HG02943 (cell line): ENCODE measurements around the gene EDA2R.
A peak's percentile ranks its signal among the peaks of the same experiment; 100 is the strongest.

Experiments
- ATAC-seq: cut with Tn5 transposase; IDR thresholded peaks from one replicate; pipeline ENCODE4 v1.9.1; 2021; ENCODE audit warnings: mild to moderate bottlenecking, low read depth, moderate library complexity; ENCODE audit not compliant: unreplicated experiment

The EDA2R gene, protein sequence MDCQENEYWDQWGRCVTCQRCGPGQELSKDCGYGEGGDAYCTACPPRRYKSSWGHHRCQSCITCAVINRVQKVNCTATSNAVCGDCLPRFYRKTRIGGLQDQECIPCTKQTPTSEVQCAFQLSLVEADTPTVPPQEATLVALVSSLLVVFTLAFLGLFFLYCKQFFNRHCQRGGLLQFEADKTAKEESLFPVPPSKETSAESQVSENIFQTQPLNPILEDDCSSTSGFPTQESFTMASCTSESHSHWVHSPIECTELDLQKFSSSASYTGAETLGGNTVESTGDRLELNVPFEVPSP

GRCh38 chrX:66638591-66639500 lies at the start of gene EDA2R:
EDA2R (minus strand) TSS chrX:66639078; CDS start chrX:66616020, 23,058 bp downstream.
- ATAC-seq: peak; percentile 92

DNA sequence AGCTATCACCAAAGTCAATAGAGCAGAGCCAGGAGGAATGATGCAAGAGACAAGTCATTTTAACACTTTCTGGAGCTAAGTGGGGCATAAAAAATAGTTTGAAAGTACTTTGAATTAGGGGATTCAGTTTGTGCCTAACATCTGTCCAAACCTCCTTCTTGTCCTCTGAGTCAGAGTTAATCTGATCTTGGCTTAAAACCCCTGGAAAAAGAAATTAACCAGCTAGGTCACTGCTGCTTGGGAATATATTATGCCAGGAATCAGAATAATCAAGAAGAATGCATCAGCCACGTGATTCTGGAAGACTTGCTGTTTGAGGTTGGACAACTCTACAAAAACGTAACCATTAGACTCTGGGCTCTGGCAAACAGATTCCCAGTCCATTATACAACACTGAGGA lies 45.3 kb upstream of the EDA2R start:
- no peak for ATAC-seq

- no peak for ATAC-seq
These were observed 41.6 kb upstream of the EDA2R start for GRCh38 chrX:66680451-66680850.

DNA sequence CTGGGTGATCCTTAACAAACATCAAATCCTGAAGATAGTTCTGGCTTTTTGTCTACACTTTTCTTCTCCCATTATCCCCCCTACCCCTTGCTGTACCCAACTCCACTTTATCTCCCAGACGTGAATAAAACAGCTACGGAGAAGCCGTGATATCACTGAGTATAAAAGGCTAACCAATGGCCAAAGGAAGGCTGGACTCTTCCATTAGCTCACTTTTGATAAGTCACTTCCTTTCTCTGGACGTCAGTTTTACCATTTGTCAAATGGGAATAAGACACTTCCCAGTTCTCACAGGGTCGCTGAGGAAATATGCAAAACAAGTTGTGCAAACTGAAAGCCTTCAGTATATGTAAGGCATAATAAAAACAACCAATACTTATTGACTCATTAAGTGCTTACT lies 38.6 kb upstream of the EDA2R start:
- no peak for ATAC-seq

- no peak for ATAC-seq
These were observed 38.1 kb upstream of the EDA2R start for GRCh38 chrX:66676990-66677389.

- no peak for ATAC-seq
These were observed 37.5 kb upstream of the EDA2R start for GRCh38 chrX:66676413-66676812.

GRCh38 chrX:66675541-66675940 lies 36.7 kb upstream of the EDA2R start:
- ATAC-seq: no peak

DNA sequence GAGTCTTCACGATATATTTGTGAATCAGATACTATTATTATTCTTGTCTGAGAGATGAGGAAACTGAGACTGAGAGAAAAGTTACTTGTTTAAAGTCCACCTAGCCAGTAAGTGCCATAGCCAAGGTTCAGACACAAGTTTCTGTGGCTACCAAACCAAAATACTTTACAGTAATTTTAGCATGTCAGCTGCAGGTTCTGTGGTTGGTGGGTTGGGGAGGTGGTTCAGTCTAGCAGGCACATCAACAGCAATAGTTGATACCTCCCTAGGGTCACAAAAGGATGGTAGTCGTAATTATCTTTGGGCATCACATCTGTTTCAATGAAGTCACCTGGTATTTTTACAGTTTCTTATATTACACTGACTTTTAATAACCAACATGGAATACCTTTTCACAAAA lies 35.6 kb upstream of the EDA2R start:
- no peak for ATAC-seq

DNA sequence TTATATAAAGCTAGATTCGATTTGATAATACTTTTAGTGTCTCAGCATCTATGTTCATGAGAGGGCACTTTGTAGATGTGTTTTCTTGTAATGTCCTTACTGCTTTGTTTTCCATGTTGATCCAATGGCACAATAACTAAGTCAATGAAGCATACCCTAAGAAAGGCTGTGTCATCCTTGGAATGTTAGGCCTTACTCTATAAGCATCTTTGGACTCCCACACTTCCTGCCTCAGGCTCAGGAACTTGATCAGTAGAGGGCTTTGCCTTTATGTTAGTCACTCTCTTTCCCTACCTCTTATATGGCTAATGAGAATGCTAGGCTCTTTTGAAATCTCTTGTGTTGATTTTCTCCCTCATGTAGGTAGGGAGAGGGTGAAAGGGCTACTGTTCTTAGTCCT lies 33.2 kb upstream of the EDA2R start:
- ATAC-seq: no peak

- ATAC-seq: no peak
These were observed 15.5 kb upstream of the EDA2R start for GRCh38 chrX:66654411-66654810.

GRCh38 chrX:66635360-66635759 lies 3.5 kb downstream of the EDA2R start:
- ATAC-seq: no peak

DNA sequence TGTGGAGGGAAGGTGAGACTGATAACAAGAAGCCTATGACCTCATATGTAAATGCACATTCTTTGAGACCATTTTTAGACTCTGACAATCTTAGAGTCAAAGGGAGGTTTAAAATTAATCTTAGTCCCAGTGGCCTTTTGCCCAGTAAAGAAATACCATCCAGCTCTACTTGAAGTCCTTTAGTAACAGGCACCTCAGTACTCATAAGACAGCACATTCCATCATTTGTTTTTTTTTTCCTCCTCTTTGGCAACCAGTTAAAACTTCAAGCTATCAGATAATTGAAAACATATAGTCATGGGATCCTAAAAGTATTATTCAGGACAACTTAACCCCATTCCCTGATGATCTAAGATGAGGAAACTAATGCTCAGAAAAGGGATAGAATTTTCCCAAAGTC lies 4.6 kb downstream of the EDA2R start:
- no peak for ATAC-seq

DNA sequence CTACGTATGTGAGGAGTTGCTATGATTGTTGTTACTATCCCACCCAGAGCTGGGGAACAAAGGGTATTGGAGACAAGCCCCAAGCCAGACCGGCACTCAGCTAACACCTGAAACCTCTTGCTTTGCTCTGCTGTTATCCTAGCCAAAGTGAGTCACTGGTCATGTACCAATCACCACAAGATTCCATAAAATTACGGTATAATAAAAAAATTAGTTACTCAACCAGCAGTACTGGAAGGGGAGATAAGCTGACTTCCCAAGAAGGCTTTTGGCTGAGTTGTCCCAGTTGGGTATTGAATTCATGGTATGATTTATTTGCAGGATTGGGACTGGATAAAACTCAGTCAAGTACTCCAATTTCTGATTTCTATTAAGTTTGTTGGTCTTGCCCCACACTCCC lies 5.3 kb downstream of the EDA2R start:
- no peak for ATAC-seq

DNA sequence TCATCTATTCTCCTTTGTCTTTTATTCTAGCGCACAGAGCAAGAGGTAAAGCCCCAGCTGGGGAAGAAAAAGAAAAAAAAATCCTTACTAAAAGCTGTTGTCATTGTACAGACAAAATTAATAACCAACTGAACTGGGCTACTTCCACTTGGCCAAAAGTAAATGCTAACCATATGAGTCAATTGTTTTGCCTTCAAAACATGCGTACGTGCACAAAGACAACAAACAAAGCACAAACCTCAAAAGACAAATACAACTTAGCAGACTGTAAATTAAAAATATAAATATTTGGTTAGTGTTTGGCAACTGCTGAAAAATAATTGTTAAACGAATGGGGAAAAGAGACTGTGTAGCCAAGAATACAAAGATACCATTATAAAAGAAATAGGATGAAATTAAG lies 5.9 kb downstream of the EDA2R start:
- no peak for ATAC-seq

DNA sequence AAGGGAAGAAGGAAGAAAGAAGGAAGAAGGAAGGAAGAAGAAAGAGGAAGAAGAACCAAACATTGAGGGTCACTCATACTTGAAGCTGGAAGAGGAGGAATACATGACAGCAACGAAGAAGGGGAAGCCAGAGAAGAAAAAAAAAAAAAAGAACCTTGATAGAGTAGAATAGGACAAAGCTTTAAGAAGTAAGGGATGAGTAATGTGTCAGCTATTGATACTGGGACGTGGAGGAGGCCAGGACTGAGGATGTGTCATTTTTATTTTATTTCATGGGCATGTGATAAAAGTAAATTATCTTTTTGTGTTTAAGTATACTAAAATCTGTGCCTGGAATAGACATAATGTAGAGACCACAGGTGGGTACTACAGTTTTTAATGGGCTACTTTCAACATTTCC lies 6.4 kb downstream of the EDA2R start:
- no peak for ATAC-seq

DNA sequence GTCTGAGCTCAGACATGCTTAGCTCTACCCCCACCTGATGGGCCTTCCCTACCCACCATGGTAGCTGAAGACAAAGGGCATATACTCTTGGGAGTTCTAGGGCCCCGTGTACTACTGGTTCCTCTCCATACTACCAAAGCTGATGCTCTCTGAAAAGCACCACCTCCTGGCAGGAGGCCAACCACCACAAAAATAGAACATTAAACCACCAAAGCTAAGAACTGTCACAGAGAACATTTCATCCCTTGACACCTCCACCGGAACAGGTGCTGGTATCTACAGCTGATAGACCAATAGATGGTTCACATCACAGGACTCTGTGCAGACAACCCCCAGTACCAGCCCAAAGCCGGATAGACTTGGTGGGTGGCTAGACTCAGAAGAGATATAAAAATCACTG lies 13.4 kb downstream of the EDA2R start:
- ATAC-seq: no peak

DNA sequence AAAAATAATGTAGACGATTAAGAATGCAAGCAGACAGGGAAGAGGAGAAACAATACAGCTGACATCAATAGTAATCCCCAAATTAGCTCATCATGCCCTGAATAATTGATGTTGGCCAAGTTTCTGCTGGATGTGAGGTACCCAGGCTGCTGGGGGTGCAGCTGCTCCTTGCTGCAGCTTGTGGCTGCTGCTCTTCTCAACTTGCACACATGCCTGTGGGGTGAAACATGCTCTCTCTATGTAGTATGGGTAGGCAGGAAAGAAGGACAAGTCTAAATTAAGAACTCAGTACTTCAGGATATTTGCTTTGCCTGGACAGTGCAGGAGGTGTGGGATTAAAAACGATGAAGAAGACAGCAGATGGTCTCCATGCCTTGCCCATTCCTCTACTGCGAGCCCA lies 16.7 kb downstream of the EDA2R start:
- no peak for ATAC-seq

GRCh38 chrX:66616944-66617343 lies 21.9 kb downstream of the EDA2R start:
- no peak for ATAC-seq

DNA sequence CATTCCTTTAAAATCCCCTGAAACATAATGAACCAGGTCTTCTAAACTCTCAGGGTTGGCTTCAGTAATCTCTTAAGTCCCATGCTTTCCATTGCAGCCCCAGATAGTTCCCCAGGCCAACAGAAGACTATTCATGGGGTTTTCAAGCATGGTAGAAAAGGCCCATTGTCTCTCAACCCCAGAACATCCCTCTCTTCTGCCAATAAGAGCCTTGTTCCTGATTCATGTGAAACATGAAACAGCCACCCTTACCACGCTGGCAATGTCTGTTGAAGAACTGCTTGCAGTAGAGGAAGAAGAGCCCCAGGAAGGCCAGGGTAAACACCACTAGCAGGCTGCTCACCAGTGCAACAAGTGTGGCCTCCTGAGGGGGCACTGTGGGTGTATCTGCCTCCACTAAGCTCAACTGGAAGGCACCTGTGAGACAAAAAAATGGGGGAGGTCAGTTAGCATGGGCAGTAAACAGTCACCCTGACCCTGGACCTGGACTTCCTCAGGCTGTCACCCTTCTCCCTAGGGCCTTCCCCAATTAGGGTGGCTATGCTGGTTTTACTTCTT lies 36.4 kb downstream of the EDA2R start:
- ATAC-seq: no peak

DNA sequence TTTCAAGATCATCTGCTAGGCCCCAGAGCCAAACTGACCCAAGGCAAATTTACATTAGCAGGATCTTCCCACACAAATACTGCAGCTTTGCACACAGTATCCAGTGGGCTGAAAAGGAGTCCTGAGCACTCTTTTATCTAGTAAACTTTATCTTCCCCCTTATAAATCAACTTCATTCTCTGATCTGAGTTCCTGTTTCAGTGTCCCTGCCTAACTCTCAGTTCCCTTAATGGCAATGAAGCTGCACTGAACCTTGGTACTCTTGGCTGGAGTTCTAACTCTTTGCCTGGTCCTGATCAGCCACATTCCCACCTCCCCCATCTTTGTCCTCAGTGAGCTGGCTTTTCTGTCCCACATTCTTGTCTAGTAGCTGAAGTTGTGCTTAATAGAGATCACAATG lies 37.4 kb downstream of the EDA2R start:
- no peak for ATAC-seq

DNA sequence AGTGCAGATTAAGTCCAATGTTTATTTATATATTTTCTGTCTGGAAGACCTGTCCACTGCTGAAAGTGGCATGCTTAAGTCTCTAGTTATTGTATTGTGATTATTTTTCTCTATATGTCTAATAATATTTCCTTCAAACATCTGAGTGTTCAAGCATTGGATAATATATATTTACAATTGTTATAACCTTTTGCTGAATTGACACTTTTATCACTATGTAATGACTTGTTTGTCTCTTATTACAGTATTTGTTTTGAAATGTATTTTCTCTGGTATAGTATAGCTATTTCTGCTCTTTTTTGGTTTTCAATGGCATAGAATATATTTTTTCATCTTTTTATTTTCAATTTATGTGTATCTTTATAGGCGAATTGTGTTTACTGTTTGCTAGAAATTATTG lies 59.7 kb downstream of the EDA2R start:
- no peak for ATAC-seq

DNA sequence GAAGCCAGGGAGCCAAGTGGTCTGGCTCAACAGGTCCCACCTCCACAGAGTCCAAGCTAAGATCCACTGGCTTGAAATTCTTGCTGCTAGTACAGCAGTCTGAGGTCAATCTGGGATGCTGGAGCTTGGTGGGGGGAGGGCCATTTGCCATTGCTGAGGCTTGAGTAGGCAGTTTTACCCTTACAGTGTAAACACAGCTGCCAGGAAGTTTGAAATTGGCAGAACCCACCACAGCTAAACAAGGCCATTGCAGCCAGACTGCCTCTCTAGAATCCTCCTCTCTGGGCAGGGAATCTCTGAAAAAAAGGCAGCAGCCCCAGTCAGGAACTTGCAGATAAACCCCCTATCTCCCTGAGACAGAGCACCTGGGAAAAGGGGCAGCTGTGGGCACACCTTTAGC lies 84.9 kb downstream of the EDA2R start:
- ATAC-seq: no peak
